Iris pigment epithelial cell (primary cell): ENCODE data around the gene VAV2.

Experiments
- DNase-seq: peaks from one replicate; pipeline ENCODE4 v3.0.0-alpha.2; 2011; ENCODE audit warnings: low read depth

The VAV2 gene

GRCh38 chr9:133888809-133889491 is 103.2 kb downstream of the VAV2 start:
- DNase-seq: no peak

DNA sequence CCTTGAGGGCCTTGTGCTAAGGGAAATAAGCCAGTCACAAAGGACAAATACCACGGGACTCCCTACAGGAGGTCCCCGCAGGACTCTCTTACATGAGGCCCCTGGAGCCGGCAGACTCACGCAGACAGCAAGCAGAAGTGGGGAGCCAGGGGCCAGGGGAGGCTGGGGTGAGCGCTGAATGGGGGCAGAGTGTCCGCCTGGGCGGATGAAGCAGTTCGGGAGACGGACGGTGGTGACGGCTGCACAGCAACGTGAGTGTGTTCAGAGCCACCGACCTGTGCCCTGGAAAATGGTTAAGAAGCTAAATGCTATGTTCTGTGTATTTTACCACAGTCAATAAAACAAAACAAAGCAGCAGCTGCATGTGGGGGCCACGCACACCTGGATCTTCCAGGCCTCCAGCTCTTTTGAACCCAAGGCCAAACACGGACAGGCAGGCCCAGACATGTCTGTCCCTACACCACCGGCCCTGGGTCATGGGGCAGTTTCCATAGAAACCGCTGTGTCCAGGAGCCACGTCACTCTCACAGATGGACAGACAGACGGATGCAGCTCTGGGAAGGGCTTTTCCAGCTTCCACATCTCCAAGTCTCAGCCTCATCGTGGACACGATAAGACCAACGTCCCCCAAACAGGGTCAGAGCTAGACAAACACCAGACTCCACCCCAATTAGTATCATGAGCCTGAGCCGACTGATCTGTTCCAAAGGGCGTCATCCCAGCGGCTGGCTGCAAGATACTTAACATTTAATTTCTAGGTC is 103.9 kb downstream of the VAV2 start:
- DNase-seq: no peak

DNA sequence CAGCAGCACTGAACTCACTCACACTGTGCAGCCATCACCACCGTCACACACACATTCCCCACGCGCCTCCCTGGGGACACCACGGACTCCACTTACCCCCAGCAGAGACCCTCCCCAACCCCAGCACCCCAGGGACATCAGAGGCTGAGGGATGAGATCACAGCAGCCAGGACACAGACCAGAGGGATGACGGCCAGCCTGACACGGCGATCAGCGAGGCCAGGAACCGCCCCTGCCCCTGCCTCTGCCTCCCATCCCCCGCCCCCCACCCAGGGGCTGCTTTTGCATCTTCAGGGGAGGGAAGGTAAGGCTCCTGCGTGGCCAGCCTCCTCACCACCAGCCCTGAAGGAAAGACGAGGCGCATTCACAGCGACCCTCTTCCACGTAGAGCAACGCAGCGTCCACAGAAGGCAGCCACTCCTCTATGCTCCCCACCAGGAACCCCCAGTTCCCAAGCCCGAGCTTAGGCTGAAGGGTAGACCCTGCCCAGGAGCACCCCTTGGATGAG is 104.5 kb downstream of the VAV2 start:
- DNase-seq: no peak

GRCh38 chr9:133886563-133887501 is 105.3 kb downstream of the VAV2 start:
- no peak for DNase-seq

- DNase-seq: no peak
These were observed 107.0 kb downstream of the VAV2 start for GRCh38 chr9:133884907-133885744.

GRCh38 chr9:133882849-133883755 is 109.0 kb downstream of the VAV2 start:
- DNase-seq: no peak

DNA sequence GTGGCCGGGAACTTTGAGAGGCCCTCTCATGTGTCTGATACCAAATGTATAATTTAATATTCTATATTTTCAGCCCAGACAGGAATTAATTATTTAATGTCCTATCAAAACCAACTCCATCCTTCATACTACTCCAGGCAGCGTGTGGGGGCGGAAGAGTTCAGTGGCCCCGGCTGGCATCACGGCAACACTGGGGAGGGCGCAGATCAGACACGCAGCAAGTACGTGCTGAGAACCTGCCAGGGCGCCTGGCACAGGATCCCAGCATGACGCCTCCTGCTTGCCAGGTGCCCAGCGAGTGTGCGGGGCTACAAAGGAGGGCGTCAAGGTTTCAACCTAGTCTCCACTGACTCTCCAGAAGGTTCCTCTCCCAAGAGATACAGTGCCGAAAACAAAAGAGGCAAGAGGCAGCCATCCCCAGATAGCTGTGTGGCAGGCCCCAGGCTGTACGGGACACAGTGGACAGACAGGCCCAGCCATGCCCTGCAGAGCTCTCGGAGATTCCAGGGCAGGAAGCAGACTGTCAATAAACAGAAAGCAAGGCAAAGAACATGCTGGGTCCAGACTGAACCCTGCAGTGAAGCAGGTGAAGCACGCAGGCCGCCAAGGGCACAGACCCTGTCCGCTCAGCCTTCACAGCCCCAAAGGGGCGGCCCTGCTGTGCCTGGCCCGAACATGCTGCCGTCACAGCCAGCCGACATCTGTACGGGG is 110.3 kb downstream of the VAV2 start:
- DNase-seq: no peak

DNA sequence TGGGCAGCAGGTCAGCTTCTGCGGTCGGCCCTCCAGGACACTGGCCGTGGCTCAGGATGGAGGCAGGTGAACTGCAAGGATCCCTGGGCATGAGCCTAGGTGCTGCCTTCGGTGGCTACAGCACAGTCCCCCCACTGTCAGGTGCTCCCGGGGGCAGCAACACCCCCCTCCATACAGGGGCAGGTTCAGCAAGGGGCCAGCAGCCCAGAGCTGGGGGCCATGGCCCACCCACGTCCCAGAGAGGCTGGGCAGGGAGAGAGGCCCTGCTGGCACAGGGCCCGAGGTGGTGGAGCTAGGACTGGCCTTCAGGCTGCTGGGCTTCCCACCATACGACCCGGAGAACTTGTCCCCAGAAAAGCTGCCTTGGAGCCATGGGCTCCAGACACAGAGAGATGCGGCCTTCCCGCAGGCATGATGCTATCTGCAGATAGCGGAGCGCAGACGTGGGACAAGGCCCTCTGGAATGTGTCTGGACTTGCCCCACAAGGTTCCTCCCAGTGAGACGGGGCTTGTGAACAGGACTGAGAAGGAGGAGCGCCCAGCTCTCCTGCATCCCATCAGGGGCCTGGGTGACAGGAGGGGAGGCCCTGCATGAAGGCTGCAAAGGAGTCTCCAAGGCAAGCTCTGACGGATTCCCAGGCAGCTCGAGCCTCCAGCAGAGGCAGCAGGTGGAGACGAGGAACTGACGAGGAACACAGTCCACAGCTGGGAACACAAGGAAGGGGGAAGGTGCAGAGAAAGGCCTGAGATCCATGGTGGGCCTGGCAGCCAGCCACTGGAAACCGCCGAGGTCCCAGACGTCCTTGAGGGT is 111.1 kb downstream of the VAV2 start:
- peak; percentile 47 for DNase-seq

- DNase-seq: no peak
These were observed 112.0 kb downstream of the VAV2 start for GRCh38 chr9:133880136-133880535.

DNA sequence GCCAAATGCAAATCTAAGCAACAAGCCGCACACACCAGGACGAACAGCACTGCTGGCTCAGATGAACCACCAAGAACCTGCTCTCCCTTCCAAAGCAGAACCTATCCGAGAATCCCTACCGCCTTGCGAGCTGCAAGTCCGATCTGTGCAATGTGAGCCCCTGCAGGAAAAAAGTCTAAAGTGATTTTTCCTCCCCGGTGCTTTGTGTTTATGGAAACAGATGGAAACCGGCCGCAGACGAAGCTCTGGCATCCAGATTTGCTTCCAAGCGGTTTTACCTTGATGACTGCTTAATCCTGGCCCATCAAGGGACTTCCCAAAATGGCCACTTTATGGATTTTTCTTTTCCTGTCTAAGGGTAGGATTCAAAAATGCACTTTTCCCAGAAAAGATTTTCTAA is 112.5 kb downstream of the VAV2 start:
- no peak for DNase-seq

GRCh38 chr9:133878402-133878801 is 113.7 kb downstream of the VAV2 start:
- DNase-seq: no peak

GRCh38 chr9:133877967-133878366 is 114.2 kb downstream of the VAV2 start:
- no peak for DNase-seq

- no peak for DNase-seq
These were observed 114.8 kb downstream of the VAV2 start for GRCh38 chr9:133877327-133877726.

GRCh38 chr9:133876836-133877235 is 115.3 kb downstream of the VAV2 start:
- no peak for DNase-seq

GRCh38 chr9:133876144-133876543 is 116.0 kb downstream of the VAV2 start:
- DNase-seq: no peak

GRCh38 chr9:133875131-133875530 is 117.0 kb downstream of the VAV2 start:
- no peak for DNase-seq

- DNase-seq: no peak
These were observed 117.5 kb downstream of the VAV2 start for GRCh38 chr9:133874659-133875058.

DNA sequence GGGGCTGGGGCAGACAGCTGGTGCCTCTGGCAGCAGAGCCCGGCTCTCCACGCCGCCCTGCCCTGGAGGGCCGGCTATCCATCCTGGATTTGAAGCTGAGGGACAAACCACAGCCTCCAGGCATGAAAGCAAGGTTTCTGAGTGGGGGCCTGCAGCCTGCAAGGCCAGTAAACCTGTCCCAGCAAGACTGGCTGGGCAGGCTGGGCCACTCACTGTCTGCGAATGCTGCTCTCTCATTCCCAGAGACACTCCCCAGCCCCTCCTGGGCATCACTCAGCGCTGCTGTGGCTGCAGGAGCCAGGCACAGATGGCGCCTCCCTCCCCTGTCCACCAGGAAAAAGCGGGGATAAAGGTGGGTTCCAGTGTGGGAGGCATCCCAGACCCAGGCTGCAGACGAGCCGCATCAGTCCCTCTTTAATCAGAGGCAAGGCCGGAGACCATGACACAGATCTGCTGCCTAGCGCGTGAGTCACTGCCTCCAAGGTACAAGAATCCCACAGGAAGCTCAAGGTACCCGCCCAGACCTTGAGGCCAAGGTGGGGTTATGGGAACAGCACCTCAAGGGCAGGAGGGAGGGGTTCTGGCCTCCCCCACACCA is 118.0 kb downstream of the VAV2 start:
- peak; percentile 84 for DNase-seq
